Heart left ventricle (tissue), 16 donors: ENCODE data around the gene PCDHA2. TPM values are rescaled to one million over a fixed set of nuclear protein-coding genes. Genes with fewer than 3 reads are reported as not detected.

ENCODE experiments used
- ATAC-seq, 4 donors: fragments of 200-7000 bp; cut with Tn5 transposase; one replicate each; pipeline ENCODE4 v1.9.1; 2020 to 2022; ENCODE audit warnings: moderate library complexity in 4 of 4, mild to moderate bottlenecking in 3 of 4, moderate number of reproducible peaks in 1 of 4
- DNase-seq, 5 donors: peaks; one replicate each; pipeline ENCODE4 v3.0.0-alpha.2; 2020
- H3K27ac ChIP-seq, 12 donors: fragments of 200-600 bp; sonication (generic) in 4 of 12; one replicate each; pipeline versions ENCODE4 v1.5.0 to v1.8.0; 2016 to 2022; ENCODE audit warnings: mild to moderate bottlenecking in 2 of 12
- H3K27me3 ChIP-seq, 9 donors: fragments of 200-600 bp; sonication (generic) in 2 of 9; one replicate each; pipeline versions ENCODE4 v1.5.1 to v1.8.0; 2016 to 2022; ENCODE audit warnings: mild to moderate bottlenecking in 3 of 9
- H3K36me3 ChIP-seq, 9 donors: fragments of 200-600 bp; sonication (generic) in 2 of 9; one replicate each; pipeline versions ENCODE4 v1.5.0 to v1.8.0; 2018 to 2022; ENCODE audit warnings: mild to moderate bottlenecking in 2 of 9
- H3K4me1 ChIP-seq, 12 donors: fragments of 200-600 bp; sonication (generic) in 4 of 12; one replicate each; pipeline versions ENCODE4 v1.5.0 to v1.8.0; 2016 to 2022; ENCODE audit warnings: mild to moderate bottlenecking in 3 of 12
- H3K4me3 ChIP-seq, 12 donors: fragments of 200-600 bp; sonication (generic) in 4 of 12; one replicate each; pipeline versions ENCODE4 v1.5.0 to v1.8.0; 2017 to 2022; ENCODE audit warnings: mild to moderate bottlenecking in 9 of 12, moderate library complexity in 4 of 12
- H3K9me3 ChIP-seq, 12 donors: fragments of 200-600 bp; sonication (generic) in 4 of 12; one replicate each; pipeline versions ENCODE4 v1.5.0 to v1.8.0; 2016 to 2022; ENCODE audit warnings: mild to moderate bottlenecking in 1 of 12
- CTCF ChIP-seq, 12 donors: fragments of 200-600 bp; sonication (generic) in 4 of 12; IDR thresholded peaks; one replicate each; pipeline versions ENCODE4 v1.5.0 to v1.8.0; 2018 to 2022; ENCODE audit warnings: antibody characterized with exemption in 12 of 12, mild to moderate bottlenecking in 5 of 12
- POLR2A ChIP-seq, 2 donors: fragments of 450-650 bp; IDR thresholded peaks; one replicate each; pipeline ENCODE4 v1.6.1; 2017; ENCODE audit warnings: antibody characterized with exemption in 2 of 2, mild to moderate bottlenecking in 2 of 2, moderate library complexity in 2 of 2
- WGBS, 4 donors: extraction: QIAGEN DNeasy Blood & Tissue Kit in 2 of 4; methylation state at CpG; one replicate each; pipeline versions ENCODE4 v1.1.5 to v1.1.7; 2013 to 2018; 5-methylcytosine and 5-hydroxymethylcytosine counted together
- intact Hi-C, 10 donors: fragments of 100-400 bp; cut with DNase I; formaldehyde crosslinking; loops; one replicate each; pipeline versions ENCODE4 v1.11.1 to v1.14.2; 2022
- polyA plus RNA-seq, 2 donors: library from polyadenylated mRNA; stranded (reverse); fragments of 200-250 nt; gene quantifications; one replicate each; pipeline ENCODE4 v1.2.3, GENCODE V29; 2013
- total RNA-seq, 9 donors: library from RNA; depleted of rRNA in 2 of 9; stranded (reverse); fragments of >200 nt in 2 of 9; fragmentation: NEBNext Ultra II Directional in 3 of 9; extraction: Animal tissue kit (Norgen Biotek cat#: 25700) in 3 of 9; gene quantifications; one replicate each; pipeline versions ENCODE4 v1.1.0 to v1.2.4, GENCODE V29; 2016 to 2023
- donor health status: ischemic (EF 13 %, LVEDD 7.1; RV severe dilation, severe dysfunction).
- donor health status: healthy with polysubstance abuse.
- donor health status: DM: no; HTN: yes; CAD: no.
- donor health status: DM: no; HTN: no; CAD: no.
- donor health status: ischemic (EF 25% LVEDD 6.9; RV normal size, moderate dysfunction).
- donor health status: ischemic (EF 25% LVEDD 5.7; RV mildly dilated, moderate dysfunction).
- donor health status: healthy.
- donor health status: DM: yes; HTN: yes; CAD: no.
- donor health status: ischemic (EF 35%, LVEDD 5.7; RV mildly dilated, moderate dysfunction).
- donor health status: nonischemic (EF 11% LVEDD 7.7; RV severe dilation, severe dysfunction).
- donor health status: DM: yes; HTN: yes; CAD: no.
- donor health status: PGD.
- donor health status: ischemic (EF 29% LVEDD 5.4; RV normal size, mild dysfunction).
- donor health status: nonischemic (EF 23%, LVEDD 6.1; RV moderate dilation, normal function).

The PCDHA2 gene
- total and polyA plus RNA-seq, 11 donors = 0.01 to 0.07 TPM; not detected in 9

- ATAC-seq (no peak), DNase-seq (no peak)
- peaks cover 0 to 82% (median 15%) of the 10 kb centered on the region in 9 donors for H3K27me3 ChIP-seq
- H3K27ac ChIP-seq = no peak overlapping the region
- WGBS, 4 donors = 36 to 49% (median 43%) methylated on average over 12 to 87 of the region's 87 CpGs
- peaks cover 0 to 44% (median 14%) of the 10 kb centered on the region in 12 donors for H3K9me3 ChIP-seq
- TF ChIP-seq POLR2A (IDR thresholded peaks at IDR 0.05) (no peak), CTCF (IDR thresholded peaks at IDR 0.05) (no peak)
- H3K36me3 ChIP-seq = no peaks in the 10 kb centered on the region
- intact Hi-C loops = no loop called here
- no peaks in the 10 kb centered on the region for H3K4me1 ChIP-seq
- H3K4me3 ChIP-seq = no peak overlapping the region
Observed at GRCh38 chr5:140842798-140843733, 48.4 kb downstream of the PCDHA2 start.

Other genes starting within 250 kb of the PCDHA2 start
- gene EIF4EBP3, start 247.2 kb upstream of the PCDHA2 start, total RNA-seq = 10 to 100 TPM in 6 of 9 donors, 1 to 10 TPM in 3; 4.7 to 34.9 (median 14.6) TPM
- gene EIF4EBP3, start 247.2 kb upstream of the PCDHA2 start, polyA plus RNA-seq = 10 to 100 TPM in 1 of 2 donors, 1 to 10 TPM in 1; 8.5 to 33.3 TPM
- gene SRA1, start 237.4 kb upstream of the PCDHA2 start, total RNA-seq = 10 to 100 TPM; 22.4 to 38.1 (median 28.1) TPM
- 10 to 100 TPM; 32.1 to 36.5 TPM for gene SRA1, start 237.4 kb upstream of the PCDHA2 start, polyA plus RNA-seq
- gene APBB3, start 230.3 kb upstream of the PCDHA2 start, total RNA-seq = 10 to 100 TPM in 5 of 9 donors, 1 to 10 TPM in 4; 3.6 to 23.1 (median 11.4) TPM
- 10 to 100 TPM in 1 of 2 donors, 1 to 10 TPM in 1; 4.9 to 14.7 TPM for gene APBB3, start 230.3 kb upstream of the PCDHA2 start, polyA plus RNA-seq
- gene SLC35A4, start 230.0 kb upstream of the PCDHA2 start, total RNA-seq = 10 to 100 TPM; 55.5 to 92.1 (median 75.9) TPM
- 100 to 1,000 TPM in 1 of 2 donors, 10 to 100 TPM in 1; 39.2 to 118 TPM for gene SLC35A4, start 230.0 kb upstream of the PCDHA2 start, polyA plus RNA-seq
- gene CD14, start 161.7 kb upstream of the PCDHA2 start, total RNA-seq = 100 to 1,000 TPM in 2 of 9 donors, 10 to 100 TPM in 7; 16.6 to 220 (median 26.7) TPM
- gene CD14, start 161.7 kb upstream of the PCDHA2 start, polyA plus RNA-seq = 10 to 100 TPM in 1 of 2 donors, 1 to 10 TPM in 1; 9.9 to 20.3 TPM
- gene TMCO6, start 155.4 kb upstream of the PCDHA2 start, total RNA-seq = 10 to 100 TPM in 1 of 9 donors, 1 to 10 TPM in 8; 2.2 to 11.7 (median 3.3) TPM
- gene TMCO6, start 155.4 kb upstream of the PCDHA2 start, polyA plus RNA-seq = 1 to 10 TPM; 3.9 to 8.7 TPM
- 100 to 1,000 TPM in 8 of 9 donors, 10 to 100 TPM in 1; 84.0 to 156 (median 115) TPM for gene NDUFA2, start 147.2 kb upstream of the PCDHA2 start, total RNA-seq
- 100 to 1,000 TPM; 205 to 550 TPM for gene NDUFA2, start 147.2 kb upstream of the PCDHA2 start, polyA plus RNA-seq
- gene IK, start 147.0 kb upstream of the PCDHA2 start, total RNA-seq = 100 to 1,000 TPM in 2 of 9 donors, 10 to 100 TPM in 7; 60.9 to 147 (median 79.0) TPM
- 10 to 100 TPM; 54.4 to 97.6 TPM for gene IK, start 147.0 kb upstream of the PCDHA2 start, polyA plus RNA-seq
- gene WDR55, start 129.9 kb upstream of the PCDHA2 start, total RNA-seq = 10 to 100 TPM in 8 of 9 donors, 1 to 10 TPM in 1; 9.6 to 17.5 (median 12.2) TPM
- gene WDR55, start 129.9 kb upstream of the PCDHA2 start, polyA plus RNA-seq = 10 to 100 TPM; 11.0 to 19.3 TPM
- gene DND1, start 121.3 kb upstream of the PCDHA2 start, total RNA-seq = under 1 TPM in 7 of 9 donors, not detected in 2; 0.16 to 0.75 (median 0.51) TPM
- gene DND1, start 121.3 kb upstream of the PCDHA2 start, polyA plus RNA-seq = under 1 TPM; 0.53 to 0.95 TPM
- gene HARS1, start 103.5 kb upstream of the PCDHA2 start, total RNA-seq = 10 to 100 TPM; 31.3 to 43.9 (median 36.0) TPM
- 10 to 100 TPM; 45.3 to 58.6 TPM for gene HARS1, start 103.5 kb upstream of the PCDHA2 start, polyA plus RNA-seq
- gene HARS2, start 103.4 kb upstream of the PCDHA2 start, total RNA-seq = 10 to 100 TPM; 20.0 to 31.7 (median 24.6) TPM
- gene HARS2, start 103.4 kb upstream of the PCDHA2 start, polyA plus RNA-seq = 10 to 100 TPM; 17.4 to 31.3 TPM
- 10 to 100 TPM; 25.0 to 39.5 (median 33.9) TPM for gene ZMAT2, start 94.4 kb upstream of the PCDHA2 start, total RNA-seq
- gene ZMAT2, start 94.4 kb upstream of the PCDHA2 start, polyA plus RNA-seq = 10 to 100 TPM; 56.0 to 72.9 TPM
- under 1 TPM in 1 of 9 donors, not detected in 8; 0.08 TPM for gene PCDHA1, start 8.7 kb upstream of the PCDHA2 start, total RNA-seq
- not detected for gene PCDHA1, start 8.7 kb upstream of the PCDHA2 start, polyA plus RNA-seq
- gene PCDHA3, start 6.2 kb downstream of the PCDHA2 start, total RNA-seq = under 1 TPM in 8 of 9 donors, not detected in 1; 0.07 to 0.39 (median 0.22) TPM
- gene PCDHA3, start 6.2 kb downstream of the PCDHA2 start, polyA plus RNA-seq = under 1 TPM in 1 of 2 donors, not detected in 1; 0.01 TPM
- gene PCDHA4, start 12.2 kb downstream of the PCDHA2 start, total RNA-seq = under 1 TPM in 6 of 9 donors, not detected in 3; 0.02 to 0.21 (median 0.13) TPM
- gene PCDHA4, start 12.2 kb downstream of the PCDHA2 start, polyA plus RNA-seq = under 1 TPM in 1 of 2 donors, not detected in 1; 0.03 TPM
- gene PCDHA5, start 26.8 kb downstream of the PCDHA2 start, total RNA-seq = under 1 TPM in 4 of 9 donors, not detected in 5; 0.07 to 0.20 (median 0.08) TPM
- gene PCDHA5, start 26.8 kb downstream of the PCDHA2 start, polyA plus RNA-seq = under 1 TPM in 1 of 2 donors, not detected in 1; 0.04 TPM
- under 1 TPM in 6 of 9 donors, not detected in 3; 0.10 to 0.36 (median 0.29) TPM for gene PCDHA6, start 33.1 kb downstream of the PCDHA2 start, total RNA-seq
- gene PCDHA6, start 33.1 kb downstream of the PCDHA2 start, polyA plus RNA-seq = not detected
- under 1 TPM in 4 of 9 donors, not detected in 5; 0.11 to 0.27 (median 0.20) TPM for gene PCDHA7, start 39.4 kb downstream of the PCDHA2 start, total RNA-seq
- under 1 TPM in 1 of 2 donors, not detected in 1; 0.03 TPM for gene PCDHA7, start 39.4 kb downstream of the PCDHA2 start, polyA plus RNA-seq
- under 1 TPM in 4 of 9 donors, not detected in 5; 0.08 to 0.32 (median 0.12) TPM for gene PCDHA8, start 46.3 kb downstream of the PCDHA2 start, total RNA-seq
- gene PCDHA8, start 46.3 kb downstream of the PCDHA2 start, polyA plus RNA-seq = not detected
- under 1 TPM in 3 of 9 donors, not detected in 6; 0.07 to 0.15 (median 0.08) TPM for gene PCDHA9, start 53.5 kb downstream of the PCDHA2 start, total RNA-seq
- gene PCDHA9, start 53.5 kb downstream of the PCDHA2 start, polyA plus RNA-seq = not detected
- under 1 TPM in 7 of 9 donors, not detected in 2; 0.04 to 0.41 (median 0.19) TPM for gene PCDHA10, start 61.0 kb downstream of the PCDHA2 start, total RNA-seq
- under 1 TPM; under 0.01 to 0.01 TPM for gene PCDHA10, start 61.0 kb downstream of the PCDHA2 start, polyA plus RNA-seq
- under 1 TPM in 2 of 9 donors, not detected in 7; 0.08 to 0.13 TPM for gene PCDHA11, start 74.1 kb downstream of the PCDHA2 start, total RNA-seq
- not detected for gene PCDHA11, start 74.1 kb downstream of the PCDHA2 start, polyA plus RNA-seq
- gene PCDHA12, start 80.5 kb downstream of the PCDHA2 start, total RNA-seq = under 1 TPM in 4 of 9 donors, not detected in 5; 0.08 to 0.97 (median 0.09) TPM
- gene PCDHA12, start 80.5 kb downstream of the PCDHA2 start, polyA plus RNA-seq = not detected
- gene PCDHA13, start 87.3 kb downstream of the PCDHA2 start, total RNA-seq = under 1 TPM in 2 of 9 donors, not detected in 7; 0.12 to 0.38 TPM
- gene PCDHA13, start 87.3 kb downstream of the PCDHA2 start, polyA plus RNA-seq = under 1 TPM in 1 of 2 donors, not detected in 1; 0.01 TPM
- under 1 TPM in 6 of 9 donors, not detected in 3; 0.08 to 0.88 (median 0.14) TPM for gene PCDHAC1, start 131.4 kb downstream of the PCDHA2 start, total RNA-seq
- gene PCDHAC1, start 131.4 kb downstream of the PCDHA2 start, polyA plus RNA-seq = not detected
- 1 to 10 TPM in 2 of 9 donors, under 1 TPM in 7; 0.07 to 2.2 (median 0.47) TPM for gene PCDHAC2, start 171.6 kb downstream of the PCDHA2 start, total RNA-seq
- gene PCDHAC2, start 171.6 kb downstream of the PCDHA2 start, polyA plus RNA-seq = under 1 TPM in 1 of 2 donors, not detected in 1; 0.07 TPM